ENCODE results near the gene COCH.

GRCh38 chr14:30925254-30925653 is 50.9 kb downstream of the COCH start:
- TF ChIP-seq, protein P1, sequence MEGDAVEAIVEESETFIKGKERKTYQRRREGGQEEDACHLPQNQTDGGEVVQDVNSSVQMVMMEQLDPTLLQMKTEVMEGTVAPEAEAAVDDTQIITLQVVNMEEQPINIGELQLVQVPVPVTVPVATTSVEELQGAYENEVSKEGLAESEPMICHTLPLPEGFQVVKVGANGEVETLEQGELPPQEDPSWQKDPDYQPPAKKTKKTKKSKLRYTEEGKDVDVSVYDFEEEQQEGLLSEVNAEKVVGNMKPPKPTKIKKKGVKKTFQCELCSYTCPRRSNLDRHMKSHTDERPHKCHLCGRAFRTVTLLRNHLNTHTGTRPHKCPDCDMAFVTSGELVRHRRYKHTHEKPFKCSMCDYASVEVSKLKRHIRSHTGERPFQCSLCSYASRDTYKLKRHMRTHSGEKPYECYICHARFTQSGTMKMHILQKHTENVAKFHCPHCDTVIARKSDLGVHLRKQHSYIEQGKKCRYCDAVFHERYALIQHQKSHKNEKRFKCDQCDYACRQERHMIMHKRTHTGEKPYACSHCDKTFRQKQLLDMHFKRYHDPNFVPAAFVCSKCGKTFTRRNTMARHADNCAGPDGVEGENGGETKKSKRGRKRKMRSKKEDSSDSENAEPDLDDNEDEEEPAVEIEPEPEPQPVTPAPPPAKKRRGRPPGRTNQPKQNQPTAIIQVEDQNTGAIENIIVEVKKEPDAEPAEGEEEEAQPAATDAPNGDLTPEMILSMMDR (IDR thresholded peaks at IDR 0.05 in 2 of 3, conservative IDR thresholded peaks at IDR 0.05 in 1 of 3; ENCODE audit: control insufficient read depth in 2 of 3, extremely low read depth in 1 of 3, insufficient read depth in 1 of 3, low read depth in 3 of 3, low read length in 3 of 3): no peak
- TF ChIP-seq, protein P2, sequence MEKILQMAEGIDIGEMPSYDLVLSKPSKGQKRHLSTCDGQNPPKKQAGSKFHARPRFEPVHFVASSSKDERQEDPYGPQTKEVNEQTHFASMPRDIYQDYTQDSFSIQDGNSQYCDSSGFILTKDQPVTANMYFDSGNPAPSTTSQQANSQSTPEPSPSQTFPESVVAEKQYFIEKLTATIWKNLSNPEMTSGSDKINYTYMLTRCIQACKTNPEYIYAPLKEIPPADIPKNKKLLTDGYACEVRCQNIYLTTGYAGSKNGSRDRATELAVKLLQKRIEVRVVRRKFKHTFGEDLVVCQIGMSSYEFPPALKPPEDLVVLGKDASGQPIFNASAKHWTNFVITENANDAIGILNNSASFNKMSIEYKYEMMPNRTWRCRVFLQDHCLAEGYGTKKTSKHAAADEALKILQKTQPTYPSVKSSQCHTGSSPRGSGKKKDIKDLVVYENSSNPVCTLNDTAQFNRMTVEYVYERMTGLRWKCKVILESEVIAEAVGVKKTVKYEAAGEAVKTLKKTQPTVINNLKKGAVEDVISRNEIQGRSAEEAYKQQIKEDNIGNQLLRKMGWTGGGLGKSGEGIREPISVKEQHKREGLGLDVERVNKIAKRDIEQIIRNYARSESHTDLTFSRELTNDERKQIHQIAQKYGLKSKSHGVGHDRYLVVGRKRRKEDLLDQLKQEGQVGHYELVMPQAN (conservative IDR thresholded peaks at IDR 0.05): no peak
- TF ChIP-seq POLR2AphosphoS5 (IDR thresholded peaks at IDR 0.05; ENCODE audit: low read length) (no peak), MTA3 (IDR thresholded peaks at IDR 0.05; ENCODE audit: borderline replicate concordance, low read length) (no peak), CBFB (IDR thresholded peaks at IDR 0.05; ENCODE audit: low read depth) (no peak), SRF (IDR thresholded peaks at IDR 0.05; ENCODE audit: low read depth in 2 of 2, low read length in 2 of 2) (no peak)
- TF ChIP-seq, protein P3, sequence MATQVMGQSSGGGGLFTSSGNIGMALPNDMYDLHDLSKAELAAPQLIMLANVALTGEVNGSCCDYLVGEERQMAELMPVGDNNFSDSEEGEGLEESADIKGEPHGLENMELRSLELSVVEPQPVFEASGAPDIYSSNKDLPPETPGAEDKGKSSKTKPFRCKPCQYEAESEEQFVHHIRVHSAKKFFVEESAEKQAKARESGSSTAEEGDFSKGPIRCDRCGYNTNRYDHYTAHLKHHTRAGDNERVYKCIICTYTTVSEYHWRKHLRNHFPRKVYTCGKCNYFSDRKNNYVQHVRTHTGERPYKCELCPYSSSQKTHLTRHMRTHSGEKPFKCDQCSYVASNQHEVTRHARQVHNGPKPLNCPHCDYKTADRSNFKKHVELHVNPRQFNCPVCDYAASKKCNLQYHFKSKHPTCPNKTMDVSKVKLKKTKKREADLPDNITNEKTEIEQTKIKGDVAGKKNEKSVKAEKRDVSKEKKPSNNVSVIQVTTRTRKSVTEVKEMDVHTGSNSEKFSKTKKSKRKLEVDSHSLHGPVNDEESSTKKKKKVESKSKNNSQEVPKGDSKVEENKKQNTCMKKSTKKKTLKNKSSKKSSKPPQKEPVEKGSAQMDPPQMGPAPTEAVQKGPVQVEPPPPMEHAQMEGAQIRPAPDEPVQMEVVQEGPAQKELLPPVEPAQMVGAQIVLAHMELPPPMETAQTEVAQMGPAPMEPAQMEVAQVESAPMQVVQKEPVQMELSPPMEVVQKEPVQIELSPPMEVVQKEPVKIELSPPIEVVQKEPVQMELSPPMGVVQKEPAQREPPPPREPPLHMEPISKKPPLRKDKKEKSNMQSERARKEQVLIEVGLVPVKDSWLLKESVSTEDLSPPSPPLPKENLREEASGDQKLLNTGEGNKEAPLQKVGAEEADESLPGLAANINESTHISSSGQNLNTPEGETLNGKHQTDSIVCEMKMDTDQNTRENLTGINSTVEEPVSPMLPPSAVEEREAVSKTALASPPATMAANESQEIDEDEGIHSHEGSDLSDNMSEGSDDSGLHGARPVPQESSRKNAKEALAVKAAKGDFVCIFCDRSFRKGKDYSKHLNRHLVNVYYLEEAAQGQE (IDR thresholded peaks at IDR 0.05; ENCODE audit: low read depth, low read length): no peak

Measured in GM12878 (cell line).